Cardiac septum (tissue), 1 donor: ENCODE data around the gene NAT16. TPM values are rescaled to one million over a fixed set of nuclear protein-coding genes. Genes with fewer than 3 reads are reported as not detected.

Source experiments
- DNase-seq: peaks from one replicate; pipeline ENCODE4 v3.0.0-alpha.2; 2020; ENCODE audit warnings: low spot score
- intact Hi-C: fragments of 100-400 bp; cut with DNase I; formaldehyde crosslinking; loops from one replicate; pipeline ENCODE4 v1.14.0; 2022
- total RNA-seq: library from RNA; stranded (reverse); fragmentation: NEBNext Ultra II Directional; extraction: Animal tissue kit (Norgen Biotek cat#: 25700); gene quantifications from one replicate; pipeline ENCODE4 v1.2.1, GENCODE V29; 2021
- donor health status: DM: no; HTN: no; CAD: no.

Gene NAT16
- total RNA-seq, 1 donor from 2014 or later, result not detected

GRCh38 chr7:101163279-101164070 is 16.6 kb downstream of the NAT16 start:
- intact Hi-C loops, result loop anchor here (10.0 kb wide), 1 partner anchor 269 kb away; the partner anchor contains the start of gene ACHE
- no peak for DNase-seq

GRCh38 chr7:101162551-101163278 is 17.4 kb downstream of the NAT16 start:
- intact Hi-C loops, result loop anchor here (10.0 kb wide), 1 partner anchor 268 kb away; the partner anchor contains the start of gene ACHE
- no peak for DNase-seq

GRCh38 chr7:101161692-101162471 is 18.2 kb downstream of the NAT16 start:
- no peak for DNase-seq
- intact Hi-C loops, result loop anchor here (10.0 kb wide), 1 partner anchor 267 kb away; the partner anchor contains the start of gene ACHE

- intact Hi-C loops, result loop anchor here (10.0 kb wide), 1 partner anchor 266 kb away; the partner anchor contains the start of gene ACHE
- no peak for DNase-seq
Observed at GRCh38 chr7:101160910-101161309, 19.2 kb downstream of the NAT16 start.

- no peak for DNase-seq
- intact Hi-C loops, result loop anchor here (10.0 kb wide), 1 partner anchor 265 kb away; the partner anchor contains the start of gene ACHE
Observed at GRCh38 chr7:101159696-101160674, 20.1 kb downstream of the NAT16 start.

- no peak for DNase-seq
- intact Hi-C loops, result no loop called here
Observed at GRCh38 chr7:101156866-101157589, 23.1 kb downstream of the NAT16 start.

- intact Hi-C loops, result no loop called here
- DNase-seq, result no peak
Observed at GRCh38 chr7:101156277-101156676, 23.8 kb downstream of the NAT16 start.

- intact Hi-C loops, result no loop called here
- DNase-seq, result no peak
Observed at GRCh38 chr7:101155303-101155702, 24.8 kb downstream of the NAT16 start.

GRCh38 chr7:101154693-101155102 is 25.4 kb downstream of the NAT16 start:
- no peak for DNase-seq
- intact Hi-C loops, result loop anchor here (1.0 kb wide), 1 partner anchor 11 kb away; the partner anchor contains the start of gene VGF

- intact Hi-C loops, result loop anchor here (1.0 kb wide), 1 partner anchor 11 kb away; the partner anchor contains the start of gene VGF
- peak; percentile 95 for DNase-seq
Observed at GRCh38 chr7:101153969-101154692, 26.0 kb downstream of the NAT16 start, which contains the start of gene AP1S1. TSS of gene AP1S1 (plus strand) at chr7:101154476. CDS start at chr7:101154515, 39 bp downstream.

GRCh38 chr7:101151908-101152651 is 28.0 kb downstream of the NAT16 start:
- no peak for DNase-seq
- intact Hi-C loops, result no loop called here

GRCh38 chr7:101140746-101141382 is 39.2 kb downstream of the NAT16 start:
- intact Hi-C loops, result loop anchor here (5.0 kb wide), 1 partner anchor 51 kb away; no protein-coding TSS in a partner anchor
- DNase-seq, result no peak

- no peak for DNase-seq
- intact Hi-C loops, result loop anchor here (5.0 kb wide), 1 partner anchor 52 kb away; no protein-coding TSS in a partner anchor
Observed at GRCh38 chr7:101140339-101140699, 39.8 kb downstream of the NAT16 start.

- intact Hi-C loops, result loop anchor here (1.0 kb wide), 1 partner anchor 43 kb away; no protein-coding TSS in a partner anchor
- DNase-seq, result peak; percentile 86
Observed at GRCh38 chr7:101138213-101138870, 41.8 kb downstream of the NAT16 start.

- DNase-seq, result no peak
- intact Hi-C loops, result loop anchor here (1.0 kb wide), 1 partner anchor 42 kb away; no protein-coding TSS in a partner anchor
Observed at GRCh38 chr7:101137651-101138212, 42.4 kb downstream of the NAT16 start.
